ENCODE data around the gene LRRC4C. TPM values are rescaled to one million over a fixed set of nuclear protein-coding genes. Genes with fewer than 3 reads are reported as not detected.

LRRC4C gene
- polyA plus RNA-seq, 1 of the 3 experiments (the other 2 are of a cell fraction) = 0.16 TPM

GRCh38 chr11:40434926-40435325, 1024.5 kb downstream of the LRRC4C start:
- H3K9me2 ChIP-seq = no peaks in the 10 kb centered on the region
- WGBS (ENCODE audit: low lambda C conversion rate) = 56% methylated on average over 2 of the region's 2 CpGs
- H3F3A ChIP-seq (replicated peaks; ENCODE audit: insufficient read depth) = no peaks in the 10 kb centered on the region
- CTCF ChIA-PET = no interaction called here
- POLR2A ChIA-PET = no interaction called here
- no peak overlapping the region for H3K4me3 ChIP-seq (ENCODE audit: low read depth in 2 of 2, low read length in 1 of 2)
- H3K36me3 ChIP-seq (replicated peaks in 1 of 2; ENCODE audit: control insufficient read depth in 1 of 2, insufficient read depth in 2 of 2, low read length in 1 of 2) = no peaks in the 10 kb centered on the region
- H3K4me1 ChIP-seq (ENCODE audit: control insufficient read depth in 1 of 2, insufficient read depth in 2 of 2, low read depth in 1 of 2, low read length in 1 of 2) = no peaks in the 10 kb centered on the region
- no peaks in the 10 kb centered on the region for H3K27me3 ChIP-seq (ENCODE audit: insufficient read depth)
- H3K79me2 ChIP-seq (ENCODE audit: insufficient read depth) = no peaks in the 10 kb centered on the region
- no peak for DNase-seq
- H4K20me1 ChIP-seq (ENCODE audit: insufficient read depth) = no peaks in the 10 kb centered on the region
- no peak overlapping the region for H3K4me2 ChIP-seq
- H3K27ac ChIP-seq (ENCODE audit: low read depth in 2 of 2, low read length in 1 of 2) = no peak overlapping the region
- H3K9me3 ChIP-seq = no peaks in the 10 kb centered on the region
- H2AFZ ChIP-seq (ENCODE audit: low read depth) = no peak overlapping the region
- TF ChIP-seq, protein P1, sequence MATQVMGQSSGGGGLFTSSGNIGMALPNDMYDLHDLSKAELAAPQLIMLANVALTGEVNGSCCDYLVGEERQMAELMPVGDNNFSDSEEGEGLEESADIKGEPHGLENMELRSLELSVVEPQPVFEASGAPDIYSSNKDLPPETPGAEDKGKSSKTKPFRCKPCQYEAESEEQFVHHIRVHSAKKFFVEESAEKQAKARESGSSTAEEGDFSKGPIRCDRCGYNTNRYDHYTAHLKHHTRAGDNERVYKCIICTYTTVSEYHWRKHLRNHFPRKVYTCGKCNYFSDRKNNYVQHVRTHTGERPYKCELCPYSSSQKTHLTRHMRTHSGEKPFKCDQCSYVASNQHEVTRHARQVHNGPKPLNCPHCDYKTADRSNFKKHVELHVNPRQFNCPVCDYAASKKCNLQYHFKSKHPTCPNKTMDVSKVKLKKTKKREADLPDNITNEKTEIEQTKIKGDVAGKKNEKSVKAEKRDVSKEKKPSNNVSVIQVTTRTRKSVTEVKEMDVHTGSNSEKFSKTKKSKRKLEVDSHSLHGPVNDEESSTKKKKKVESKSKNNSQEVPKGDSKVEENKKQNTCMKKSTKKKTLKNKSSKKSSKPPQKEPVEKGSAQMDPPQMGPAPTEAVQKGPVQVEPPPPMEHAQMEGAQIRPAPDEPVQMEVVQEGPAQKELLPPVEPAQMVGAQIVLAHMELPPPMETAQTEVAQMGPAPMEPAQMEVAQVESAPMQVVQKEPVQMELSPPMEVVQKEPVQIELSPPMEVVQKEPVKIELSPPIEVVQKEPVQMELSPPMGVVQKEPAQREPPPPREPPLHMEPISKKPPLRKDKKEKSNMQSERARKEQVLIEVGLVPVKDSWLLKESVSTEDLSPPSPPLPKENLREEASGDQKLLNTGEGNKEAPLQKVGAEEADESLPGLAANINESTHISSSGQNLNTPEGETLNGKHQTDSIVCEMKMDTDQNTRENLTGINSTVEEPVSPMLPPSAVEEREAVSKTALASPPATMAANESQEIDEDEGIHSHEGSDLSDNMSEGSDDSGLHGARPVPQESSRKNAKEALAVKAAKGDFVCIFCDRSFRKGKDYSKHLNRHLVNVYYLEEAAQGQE (IDR thresholded peaks at IDR 0.05; ENCODE audit: low read depth, low read length) = no peak
- TF ChIP-seq, protein P2, sequence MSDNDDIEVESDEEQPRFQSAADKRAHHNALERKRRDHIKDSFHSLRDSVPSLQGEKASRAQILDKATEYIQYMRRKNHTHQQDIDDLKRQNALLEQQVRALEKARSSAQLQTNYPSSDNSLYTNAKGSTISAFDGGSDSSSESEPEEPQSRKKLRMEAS (IDR thresholded peaks at IDR 0.05; ENCODE audit: low read depth) = no peak
- TF ChIP-seq PBX3 (IDR thresholded peaks at IDR 0.05) (no peak), FOXM1 (IDR thresholded peaks at IDR 0.05; ENCODE audit: low read depth) (no peak), YY1 (IDR thresholded peaks at IDR 0.05; ENCODE audit: low read depth) (no peak), ELF1 (IDR thresholded peaks at IDR 0.05) (no peak), FOSL2 (IDR thresholded peaks at IDR 0.05; ENCODE audit: borderline replicate concordance, low read depth) (no peak), GABPA (IDR thresholded peaks at IDR 0.05; ENCODE audit: low read depth) (no peak), USF2 (IDR thresholded peaks at IDR 0.05; ENCODE audit: borderline replicate concordance, low read depth, low read length) (no peak), NRF1 (IDR thresholded peaks at IDR 0.05; ENCODE audit: low read depth, low read length) (no peak), CHD2 (IDR thresholded peaks at IDR 0.05; ENCODE audit: low read length, partially characterized antibody) (no peak), SMC3 (IDR thresholded peaks at IDR 0.05; ENCODE audit: low read depth, low read length) (no peak), RXRA (IDR thresholded peaks at IDR 0.05; ENCODE audit: borderline replicate concordance, low read depth) (no peak), TEAD4 (IDR thresholded peaks at IDR 0.05; ENCODE audit: borderline replicate concordance, insufficient read depth) (no peak), FOXJ3 (CRISPR knock-in tag; IDR thresholded peaks at IDR 0.05) (no peak), RFX5 (IDR thresholded peaks at IDR 0.05; ENCODE audit: low read length) (no peak)
- TF ChIP-seq, protein P3, sequence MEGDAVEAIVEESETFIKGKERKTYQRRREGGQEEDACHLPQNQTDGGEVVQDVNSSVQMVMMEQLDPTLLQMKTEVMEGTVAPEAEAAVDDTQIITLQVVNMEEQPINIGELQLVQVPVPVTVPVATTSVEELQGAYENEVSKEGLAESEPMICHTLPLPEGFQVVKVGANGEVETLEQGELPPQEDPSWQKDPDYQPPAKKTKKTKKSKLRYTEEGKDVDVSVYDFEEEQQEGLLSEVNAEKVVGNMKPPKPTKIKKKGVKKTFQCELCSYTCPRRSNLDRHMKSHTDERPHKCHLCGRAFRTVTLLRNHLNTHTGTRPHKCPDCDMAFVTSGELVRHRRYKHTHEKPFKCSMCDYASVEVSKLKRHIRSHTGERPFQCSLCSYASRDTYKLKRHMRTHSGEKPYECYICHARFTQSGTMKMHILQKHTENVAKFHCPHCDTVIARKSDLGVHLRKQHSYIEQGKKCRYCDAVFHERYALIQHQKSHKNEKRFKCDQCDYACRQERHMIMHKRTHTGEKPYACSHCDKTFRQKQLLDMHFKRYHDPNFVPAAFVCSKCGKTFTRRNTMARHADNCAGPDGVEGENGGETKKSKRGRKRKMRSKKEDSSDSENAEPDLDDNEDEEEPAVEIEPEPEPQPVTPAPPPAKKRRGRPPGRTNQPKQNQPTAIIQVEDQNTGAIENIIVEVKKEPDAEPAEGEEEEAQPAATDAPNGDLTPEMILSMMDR (IDR thresholded peaks at IDR 0.05) = no peak
- H3K9ac ChIP-seq = no peak overlapping the region

All from SK-N-SH (cell line).